Thyroid gland (tissue), 4 donors: ENCODE measurements around the gene RHOV.

Experiments used
- CTCF ChIP-seq, 6 experiments: fragments of 200-600 bp in 3 of 6; fragments of 450-650 bp in 3 of 6; sonication (generic) in 3 of 6; IDR thresholded peaks; one replicate each; pipeline ENCODE4 v1.5.1; 2016 to 2019; ENCODE audit warnings: antibody characterized with exemption in 6 of 6, mild to moderate bottlenecking in 2 of 6, inconsistent platforms in 1 of 6, moderate library complexity in 1 of 6
- POLR2A ChIP-seq, 2 donors: fragments of 450-650 bp; IDR thresholded peaks; one replicate each; pipeline ENCODE4 v1.6.1; 2017; ENCODE audit warnings: antibody characterized with exemption in 2 of 2, mild to moderate bottlenecking in 2 of 2, moderate library complexity in 1 of 2

- no peak for TF ChIP-seq CTCF (IDR thresholded peaks at IDR 0.05)
- no peak for TF ChIP-seq POLR2A (IDR thresholded peaks at IDR 0.05)
Observed at GRCh38 chr15:40901053-40901443, 27.0 kb upstream of the RHOV start.
